Measurements from ENCODE around the gene ALOX5.
"Not testable (repeated sequence)": the region's sequence is repeated elsewhere in the genome, so short reads cannot be mapped to it uniquely, and the experiment has no call there.

Gene ALOX5

DNA sequence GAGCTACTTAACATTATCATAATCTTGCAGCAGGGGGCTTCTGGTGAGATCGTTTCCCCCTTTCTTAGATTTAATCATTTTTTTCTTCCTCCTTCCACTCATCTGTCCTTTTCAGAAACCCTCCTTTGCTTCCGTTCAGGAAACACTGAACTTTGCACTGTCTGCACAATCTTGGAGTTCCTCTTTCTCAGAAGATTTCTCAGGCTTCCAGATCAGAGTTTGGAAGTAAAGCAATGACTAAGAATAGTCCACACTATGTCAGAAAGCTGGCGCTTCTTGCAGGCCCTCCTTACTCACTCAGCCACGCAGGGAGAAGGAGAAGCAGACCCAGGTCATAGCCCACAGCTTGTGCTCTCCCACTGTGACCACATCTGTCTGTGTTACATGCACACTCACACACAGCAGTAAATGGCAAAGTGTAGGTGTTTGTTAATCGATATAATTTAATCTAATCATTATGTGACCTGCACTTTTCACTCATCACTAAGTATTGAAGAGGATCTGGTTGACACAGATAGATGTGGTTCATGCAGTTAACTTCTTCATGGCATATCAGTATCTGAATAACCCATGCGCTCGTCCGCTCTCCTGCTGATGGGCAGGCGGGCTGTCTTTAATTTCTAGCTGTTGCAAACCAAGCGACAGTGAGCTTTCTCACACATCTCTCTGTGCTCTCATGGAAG lies 30.2 kb downstream of the ALOX5 start:
- Histone ChIP-seq H3K36me3 (ENCODE audit: control insufficient read depth in 4 of 4, insufficient read depth in 4 of 4, low read length in 3 of 4) (no peaks in the 10 kb centered on the region), H3K4me1 (ENCODE audit: control extremely low read depth in 1 of 4, control insufficient read depth in 4 of 4, insufficient read depth in 4 of 4, low read length in 3 of 4) (peaks cover 18 to 35% (median 25%) of the 10 kb centered on the region in 4 experiments), H3K9me3 (ENCODE audit: control extremely low read depth in 1 of 5, control insufficient read depth in 4 of 5, insufficient read depth in 2 of 5, low read depth in 1 of 5, low read length in 4 of 5) (no peaks in the 10 kb centered on the region), H3K4me3 (ENCODE audit: control insufficient read depth in 1 of 7, extremely low read depth in 1 of 7, insufficient read depth in 4 of 7, low read depth in 2 of 7, low read length in 6 of 7) (no peak overlapping the region), H3K27ac (ENCODE audit: insufficient read depth in 1 of 2, low read depth in 1 of 2, low read length in 2 of 2, poor library complexity in 1 of 2, severe bottlenecking in 2 of 2) (no peak overlapping the region), H3K27me3 (replicated peaks in 2 of 5; ENCODE audit: control insufficient read depth in 4 of 5, insufficient read depth in 5 of 5, low read length in 4 of 5) (no peaks in the 10 kb centered on the region)
- DNase-seq, result peak; percentile 80 to 94 (median 90)
- ChIA-PET CTCF (interaction anchor here (0.6 to 3.5 kb wide), 8 partner anchors 12 to 721 kb away, joined by 3 to 11 read pairs (median 4); no protein-coding TSS in a partner anchor), POLR2A (interaction anchor here (0.6 to 2.2 kb wide), 5 partner anchors 12 to 404 kb away, joined by 3 to 16 read pairs (median 4); no protein-coding TSS in a partner anchor)
- 52% methylated on average over 8 of the region's 10 CpGs for WGBS (ENCODE audit: insufficient coverage)

DNA sequence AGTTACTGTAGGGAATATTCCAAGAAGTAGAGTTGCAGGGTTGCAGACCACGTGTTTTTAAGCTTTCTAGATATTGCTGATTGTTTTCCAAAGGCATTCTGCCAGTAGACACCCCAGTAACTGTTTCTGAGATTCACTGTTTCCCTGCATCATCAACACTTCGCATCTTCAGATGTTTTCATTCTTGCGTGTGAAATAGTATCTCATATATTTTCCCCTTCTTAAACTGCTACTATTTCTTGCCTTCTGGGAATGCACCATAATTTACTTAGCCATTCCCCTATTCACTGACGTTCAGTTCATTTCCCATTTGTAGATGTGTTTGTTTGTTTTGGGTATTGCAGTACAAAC lies 30.7 kb downstream of the ALOX5 start:
- no peaks in the 10 kb centered on the region for H3K9me3 ChIP-seq (ENCODE audit: control extremely low read depth in 1 of 5, control insufficient read depth in 4 of 5, insufficient read depth in 2 of 5, low read depth in 1 of 5, low read length in 4 of 5)
- WGBS (ENCODE audit: insufficient coverage), result 45% methylated on average over 3 of the region's 4 CpGs
- H3K27ac ChIP-seq (ENCODE audit: insufficient read depth in 1 of 2, low read depth in 1 of 2, low read length in 2 of 2, poor library complexity in 1 of 2, severe bottlenecking in 2 of 2), result no peak overlapping the region
- no peaks in the 10 kb centered on the region for H3K27me3 ChIP-seq (replicated peaks in 2 of 5; ENCODE audit: control insufficient read depth in 4 of 5, insufficient read depth in 5 of 5, low read length in 4 of 5)
- no peak overlapping the region for H3K4me3 ChIP-seq (ENCODE audit: control insufficient read depth in 1 of 7, extremely low read depth in 1 of 7, insufficient read depth in 4 of 7, low read depth in 2 of 7, low read length in 6 of 7)
- H3K36me3 ChIP-seq (ENCODE audit: control insufficient read depth in 4 of 4, insufficient read depth in 4 of 4, low read length in 3 of 4), result no peaks in the 10 kb centered on the region
- DNase-seq, result no peak
- POLR2A ChIA-PET, result interaction anchor here (0.6 to 2.2 kb wide), 5 partner anchors 11 to 405 kb away, joined by 3 to 16 read pairs (median 4); no protein-coding TSS in a partner anchor
- CTCF ChIA-PET, result interaction anchor here (0.6 to 3.5 kb wide), 8 partner anchors 12 to 721 kb away, joined by 3 to 11 read pairs (median 4); no protein-coding TSS in a partner anchor
- H3K4me1 ChIP-seq (ENCODE audit: control extremely low read depth in 1 of 4, control insufficient read depth in 4 of 4, insufficient read depth in 4 of 4, low read length in 3 of 4), result peaks cover 18 to 35% (median 27%) of the 10 kb centered on the region in 4 experiments

DNA sequence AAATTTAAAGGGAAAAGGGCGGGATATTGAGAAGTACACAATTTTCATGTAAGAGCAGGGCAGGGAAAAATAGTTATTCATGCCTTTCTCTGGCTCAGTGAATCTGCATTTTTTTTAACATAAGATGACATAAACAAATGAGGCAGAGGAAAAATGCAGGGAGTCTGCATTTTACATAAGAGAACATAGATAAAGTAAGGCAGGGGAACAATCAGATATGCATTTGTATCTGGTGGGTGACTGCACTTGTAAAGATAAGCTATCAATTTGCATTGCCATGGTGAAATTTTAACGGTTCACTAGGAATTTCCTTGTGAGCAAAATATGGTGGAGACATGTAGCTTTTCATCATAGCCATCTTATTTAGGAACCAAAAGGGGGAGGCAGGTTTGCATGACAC lies 33.5 kb downstream of the ALOX5 start:
- Histone ChIP-seq H3K36me3 (ENCODE audit: control insufficient read depth in 4 of 4, insufficient read depth in 4 of 4, low read length in 3 of 4) (no peaks in the 10 kb centered on the region), H3K4me3 (ENCODE audit: control insufficient read depth in 1 of 7, extremely low read depth in 1 of 7, insufficient read depth in 4 of 7, low read depth in 2 of 7, low read length in 6 of 7) (no peak overlapping the region), H3K27me3 (replicated peaks in 2 of 5; ENCODE audit: control insufficient read depth in 4 of 5, insufficient read depth in 5 of 5, low read length in 4 of 5) (no peaks in the 10 kb centered on the region), H3K4me1 (ENCODE audit: control extremely low read depth in 1 of 4, control insufficient read depth in 4 of 4, insufficient read depth in 4 of 4, low read length in 3 of 4) (peaks cover 18 to 35% (median 27%) of the 10 kb centered on the region in 4 experiments), H3K9me3 (ENCODE audit: control extremely low read depth in 1 of 5, control insufficient read depth in 4 of 5, insufficient read depth in 2 of 5, low read depth in 1 of 5, low read length in 4 of 5) (no peaks in the 10 kb centered on the region), H3K27ac (ENCODE audit: insufficient read depth in 1 of 2, low read depth in 1 of 2, low read length in 2 of 2, poor library complexity in 1 of 2, severe bottlenecking in 2 of 2) (no peak overlapping the region)
- DNase-seq, result no peak
- 100% methylated on average over 1 of the region's 2 CpGs for WGBS (ENCODE audit: insufficient coverage)
- ChIA-PET POLR2A (no interaction called here), CTCF (interaction anchor here (1.6 kb wide), 1 partner anchor 15 kb away, joined by 3 read pairs; no protein-coding TSS in a partner anchor)

DNA sequence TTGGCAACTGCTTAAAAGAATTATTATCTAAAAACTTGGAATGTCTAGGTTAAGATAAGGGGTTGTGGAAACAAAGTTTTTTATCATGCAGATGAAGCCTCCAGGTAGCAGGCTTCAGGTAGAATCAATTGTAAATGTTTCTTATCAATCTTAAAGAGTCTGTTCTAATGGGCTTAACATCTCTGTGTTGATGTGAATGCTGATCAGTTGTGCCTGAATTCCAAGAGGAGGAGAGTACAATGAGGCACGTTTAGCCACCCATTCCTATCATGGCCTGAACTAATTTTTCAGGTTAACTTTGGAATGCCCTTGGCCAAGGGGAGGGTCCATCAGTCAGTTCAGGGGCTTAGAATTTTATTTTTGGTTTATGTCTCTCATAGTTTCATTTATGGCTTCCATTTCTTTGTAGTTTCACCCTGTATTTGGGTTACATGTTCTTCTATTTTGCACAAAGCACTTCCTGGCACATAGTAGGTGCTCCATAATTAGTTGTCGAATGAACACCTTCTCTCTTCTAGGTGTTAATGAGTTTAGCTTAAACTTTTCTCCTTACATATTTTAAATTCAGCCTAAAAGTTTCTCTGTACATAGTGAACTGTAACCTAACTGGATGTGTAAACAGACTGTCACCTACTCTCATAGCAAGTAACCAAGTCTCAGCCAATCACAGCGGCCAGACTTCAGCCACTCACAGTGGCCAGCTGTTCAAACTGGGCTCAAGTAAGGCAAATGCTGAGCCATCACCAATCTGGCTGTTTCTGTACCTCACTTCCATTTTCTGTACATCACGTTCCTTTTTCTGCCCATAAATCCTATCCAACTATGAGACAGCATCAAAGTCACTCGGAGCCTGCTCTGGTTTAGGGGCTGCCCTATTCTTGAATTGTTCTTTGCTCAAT lies 34.7 kb downstream of the ALOX5 start:
- no peak overlapping the region for H3K27ac ChIP-seq (ENCODE audit: insufficient read depth in 1 of 2, low read depth in 1 of 2, low read length in 2 of 2, poor library complexity in 1 of 2, severe bottlenecking in 2 of 2)
- no peaks in the 10 kb centered on the region for H3K36me3 ChIP-seq (ENCODE audit: control insufficient read depth in 4 of 4, insufficient read depth in 4 of 4, low read length in 3 of 4)
- peak in 2 of 3 donors; percentile 27 to 43 for DNase-seq
- H3K9me3 ChIP-seq (ENCODE audit: control extremely low read depth in 1 of 5, control insufficient read depth in 4 of 5, insufficient read depth in 2 of 5, low read depth in 1 of 5, low read length in 4 of 5), result no peaks in the 10 kb centered on the region
- POLR2A ChIA-PET, result no interaction called here
- CTCF ChIA-PET, result interaction anchor here (0.9 to 1.6 kb wide), 3 partner anchors 9 to 28 kb away, joined by 3 to 4 read pairs (median 3); no protein-coding TSS in a partner anchor
- peaks cover 11 to 26% (median 20%) of the 10 kb centered on the region in 4 experiments for H3K4me1 ChIP-seq (ENCODE audit: control extremely low read depth in 1 of 4, control insufficient read depth in 4 of 4, insufficient read depth in 4 of 4, low read length in 3 of 4)
- 50% methylated on average over 2 of the region's 5 CpGs for WGBS (ENCODE audit: insufficient coverage)
- H3K4me3 ChIP-seq (ENCODE audit: control insufficient read depth in 1 of 7, extremely low read depth in 1 of 7, insufficient read depth in 4 of 7, low read depth in 2 of 7, low read length in 6 of 7), result no peak overlapping the region
- no peaks in the 10 kb centered on the region for H3K27me3 ChIP-seq (replicated peaks in 2 of 5; ENCODE audit: control insufficient read depth in 4 of 5, insufficient read depth in 5 of 5, low read length in 4 of 5)

DNA sequence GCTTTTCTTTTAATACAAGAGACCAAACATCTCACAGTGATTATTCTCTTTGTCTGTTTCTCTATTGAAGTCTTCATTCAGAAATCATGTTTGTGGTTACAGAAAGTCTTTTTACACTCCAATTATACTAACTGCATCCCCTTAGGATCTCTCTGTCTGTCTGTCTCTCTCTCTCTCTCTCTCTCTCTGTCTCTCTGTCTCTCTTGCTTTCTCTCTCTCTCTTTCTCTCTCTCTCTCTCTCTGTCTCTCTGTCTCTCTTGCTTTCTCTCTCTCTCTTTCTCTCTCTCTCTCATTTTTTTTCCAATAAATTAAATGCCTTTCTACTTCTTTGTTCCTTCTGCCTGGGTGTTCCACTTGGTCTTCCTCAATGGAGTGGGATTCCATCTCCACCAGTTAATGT lies 35.3 kb downstream of the ALOX5 start:
- CTCF ChIA-PET, result interaction anchor here (0.9 to 1.3 kb wide), 2 partner anchors 9 to 29 kb away, joined by 3 to 4 read pairs; no protein-coding TSS in a partner anchor
- H3K9me3 ChIP-seq (ENCODE audit: control extremely low read depth in 1 of 5, control insufficient read depth in 4 of 5, insufficient read depth in 2 of 5, low read depth in 1 of 5, low read length in 4 of 5); DNase-seq; POLR2A ChIA-PET; H3K27ac ChIP-seq (ENCODE audit: insufficient read depth in 1 of 2, low read depth in 1 of 2, low read length in 2 of 2, poor library complexity in 1 of 2, severe bottlenecking in 2 of 2); H3K27me3 ChIP-seq (replicated peaks in 2 of 5; ENCODE audit: control insufficient read depth in 4 of 5, insufficient read depth in 5 of 5, low read length in 4 of 5); H3K4me3 ChIP-seq (ENCODE audit: control insufficient read depth in 1 of 7, extremely low read depth in 1 of 7, insufficient read depth in 4 of 7, low read depth in 2 of 7, low read length in 6 of 7); H3K36me3 ChIP-seq (ENCODE audit: control insufficient read depth in 4 of 4, insufficient read depth in 4 of 4, low read length in 3 of 4): not testable (repeated sequence)
- H3K4me1 ChIP-seq (ENCODE audit: control extremely low read depth in 1 of 4, control insufficient read depth in 4 of 4, insufficient read depth in 4 of 4, low read length in 3 of 4), result peaks cover 6 to 20% (median 14%) of the 10 kb centered on the region in 4 experiments

DNA sequence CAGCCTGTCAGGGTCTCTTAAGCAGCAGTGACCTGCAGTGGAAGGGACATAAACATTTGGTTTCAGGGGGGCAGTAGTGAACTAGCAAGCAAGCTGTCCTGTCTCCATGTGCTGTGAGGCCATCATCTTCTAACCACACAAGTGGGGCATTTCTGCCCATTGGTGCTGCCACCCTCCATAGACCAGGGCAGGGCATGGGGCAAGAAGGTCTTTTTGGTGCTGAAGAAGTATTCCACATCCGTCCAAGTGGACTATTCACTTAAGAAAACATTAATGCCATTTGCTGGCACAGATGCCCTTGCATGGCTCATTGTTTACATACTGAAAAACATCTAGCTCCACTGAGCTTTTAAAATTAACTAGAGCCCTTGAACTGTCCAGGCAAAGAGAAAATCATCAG lies 35.8 kb downstream of the ALOX5 start:
- CTCF ChIA-PET, result interaction anchor here (0.9 to 1.3 kb wide), 2 partner anchors 8 to 29 kb away, joined by 3 to 4 read pairs; no protein-coding TSS in a partner anchor
- Histone ChIP-seq H3K36me3 (ENCODE audit: control insufficient read depth in 4 of 4, insufficient read depth in 4 of 4, low read length in 3 of 4) (no peaks in the 10 kb centered on the region), H3K4me1 (ENCODE audit: control extremely low read depth in 1 of 4, control insufficient read depth in 4 of 4, insufficient read depth in 4 of 4, low read length in 3 of 4) (peaks cover 1 to 16% (median 9%) of the 10 kb centered on the region in 4 experiments), H3K4me3 (ENCODE audit: control insufficient read depth in 1 of 7, extremely low read depth in 1 of 7, insufficient read depth in 4 of 7, low read depth in 2 of 7, low read length in 6 of 7) (no peak overlapping the region), H3K9me3 (ENCODE audit: control extremely low read depth in 1 of 5, control insufficient read depth in 4 of 5, insufficient read depth in 2 of 5, low read depth in 1 of 5, low read length in 4 of 5) (no peaks in the 10 kb centered on the region), H3K27ac (ENCODE audit: insufficient read depth in 1 of 2, low read depth in 1 of 2, low read length in 2 of 2, poor library complexity in 1 of 2, severe bottlenecking in 2 of 2) (peak overlapping the region in 1 of 2 experiments; percentile 40), H3K27me3 (replicated peaks in 2 of 5; ENCODE audit: control insufficient read depth in 4 of 5, insufficient read depth in 5 of 5, low read length in 4 of 5) (no peaks in the 10 kb centered on the region)
- no peak for DNase-seq
- 83% methylated on average over 1 of the region's 1 CpG for WGBS (ENCODE audit: insufficient coverage)
- POLR2A ChIA-PET, result no interaction called here

Data from common myeloid progenitor, CD34-positive (primary cell).